ENCODE results near the gene FCRL4.

The FCRL4 gene

GRCh38 chr1:157540160-157540748 lies 57.6 kb downstream of the FCRL4 start:
- H3K9me3 ChIP-seq (ENCODE audit: low read depth, low read length) = no peaks in the 10 kb centered on the region
- DNase-seq (ENCODE audit: low read depth, low spot score) = no peak
- H3K36me3 ChIP-seq (ENCODE audit: insufficient read depth, low read length) = no peaks in the 10 kb centered on the region
- H3K27ac ChIP-seq = no peak overlapping the region
- H3K9ac ChIP-seq (ENCODE audit: insufficient read length) = no peak overlapping the region
- no peak for TF ChIP-seq EZH2 (IDR thresholded peaks at IDR 0.05)
- no peak for TF ChIP-seq POLR2AphosphoS5 (IDR thresholded peaks at IDR 0.05; ENCODE audit: borderline replicate concordance, low read depth, low read length)
- TF ChIP-seq FOXP2 (optimal IDR thresholded peaks at IDR 0.05; ENCODE audit: control extremely low read depth, extremely low read length, insufficient read depth) = no peak
- H3K4me3 ChIP-seq = no peak overlapping the region

- Histone ChIP-seq H3K4me3 (no peak overlapping the region), H3K9ac (ENCODE audit: insufficient read length) (no peak overlapping the region), H3K27ac (no peak overlapping the region), H3K36me3 (ENCODE audit: insufficient read depth, low read length) (no peaks in the 10 kb centered on the region), H3K9me3 (ENCODE audit: low read depth, low read length) (no peaks in the 10 kb centered on the region)
- DNase-seq (ENCODE audit: low read depth, low spot score) = no peak
- TF ChIP-seq POLR2AphosphoS5 (IDR thresholded peaks at IDR 0.05; ENCODE audit: borderline replicate concordance, low read depth, low read length) (no peak), EZH2 (IDR thresholded peaks at IDR 0.05) (no peak), FOXP2 (optimal IDR thresholded peaks at IDR 0.05; ENCODE audit: control extremely low read depth, extremely low read length, insufficient read depth) (no peak)
Measured at GRCh38 chr1:157539568-157539967, 58.3 kb downstream of the FCRL4 start.

DNA sequence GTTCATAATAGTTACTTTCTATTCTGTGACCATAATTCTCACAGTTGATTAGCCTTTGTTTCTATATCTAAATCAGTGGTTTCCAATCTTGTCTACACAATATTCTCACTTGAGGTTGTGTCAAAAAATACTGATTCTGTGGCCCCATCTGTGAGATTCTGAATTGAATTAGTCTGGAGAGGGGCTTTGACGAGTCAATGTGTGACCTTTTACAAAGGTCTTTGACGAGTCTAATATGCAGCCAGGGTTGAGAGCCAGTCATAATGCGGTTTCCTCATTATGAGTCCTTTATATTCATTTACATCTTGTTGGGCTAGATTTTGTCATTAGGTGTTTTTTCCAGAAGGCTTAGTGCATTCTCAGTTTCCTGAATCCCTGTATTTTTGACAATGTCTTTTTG lies 65.3 kb downstream of the FCRL4 start:
- DNase-seq (ENCODE audit: low read depth, low spot score) = no peak
- no peaks in the 10 kb centered on the region for H3K36me3 ChIP-seq (ENCODE audit: insufficient read depth, low read length)
- TF ChIP-seq EZH2 (IDR thresholded peaks at IDR 0.05) (no peak), POLR2AphosphoS5 (IDR thresholded peaks at IDR 0.05; ENCODE audit: borderline replicate concordance, low read depth, low read length) (no peak)
- H3K9ac ChIP-seq (ENCODE audit: insufficient read length) = no peak overlapping the region
- no peak overlapping the region for H3K27ac ChIP-seq
- H3K4me3 ChIP-seq = no peak overlapping the region
- H3K9me3 ChIP-seq (ENCODE audit: low read depth, low read length) = no peaks in the 10 kb centered on the region

GRCh38 chr1:157523774-157524493 lies 74.0 kb downstream of the FCRL4 start:
- DNase-seq (ENCODE audit: low read depth, low spot score) = no peak
- no peaks in the 10 kb centered on the region for H3K36me3 ChIP-seq (ENCODE audit: insufficient read depth, low read length)
- TF ChIP-seq POLR2AphosphoS5 (IDR thresholded peaks at IDR 0.05; ENCODE audit: borderline replicate concordance, low read depth, low read length) (no peak), FOXP2 (optimal IDR thresholded peaks at IDR 0.05; ENCODE audit: control extremely low read depth, extremely low read length, insufficient read depth) (no peak), EZH2 (IDR thresholded peaks at IDR 0.05) (no peak)
- no peak overlapping the region for H3K4me3 ChIP-seq
- H3K9ac ChIP-seq (ENCODE audit: insufficient read length) = no peak overlapping the region
- H3K27ac ChIP-seq = no peak overlapping the region
- H3K9me3 ChIP-seq (ENCODE audit: low read depth, low read length) = no peaks in the 10 kb centered on the region
